ENCODE data around the gene TMEM184B. TPM values are rescaled to one million over a fixed set of nuclear protein-coding genes. Genes with fewer than 3 reads are reported as not detected.

TMEM184B gene
- total and polyA plus RNA-seq, 2 of the 8 experiments (the other 6 are each of a cell fraction or from before 2014, with no cell fraction given), result 41.6 to 81.0 TPM

- H3K4me2 ChIP-seq (ENCODE audit: insufficient read depth in 1 of 2, low read depth in 2 of 2, low read length in 2 of 2), result no peak overlapping the region
- H4K5ac ChIP-seq (ENCODE audit: insufficient read length, low read depth, low read length), result no peak overlapping the region
- no peaks in the 10 kb centered on the region for H3K79me1 ChIP-seq (ENCODE audit: low read depth, low read length)
- H3K79me2 ChIP-seq (ENCODE audit: control insufficient read depth in 1 of 2, insufficient read depth in 2 of 2, low read length in 2 of 2), result no peaks in the 10 kb centered on the region
- no peak overlapping the region for H3K9ac ChIP-seq (replicated peaks in 1 of 4; ENCODE audit: extremely low read depth in 1 of 4, low read depth in 3 of 4, low read length in 3 of 4)
- WGBS, 2 experiments (ENCODE audit: extremely low coverage in 1 of 2, insufficient coverage in 1 of 2, insufficient read length in 1 of 2, insufficient replicate concordance in 2 of 2, low coverage in 1 of 2, low lambda C conversion rate in 2 of 2, missing lambda C conversion rate in 1 of 2), result 85% methylated on average over 14 of the region's 14 CpGs; no CpG with 5 or more reads in 1 of the 2 experiments
- H2BK12ac ChIP-seq (ENCODE audit: low read depth, low read length), result no peak overlapping the region
- H3K56ac ChIP-seq (replicated peaks; ENCODE audit: insufficient read length, low read depth, low read length), result no peak overlapping the region
- no peak overlapping the region for H3K4ac ChIP-seq (replicated peaks; ENCODE audit: insufficient read length, low read depth, low read length)
- no peak overlapping the region for H3K27ac ChIP-seq (ENCODE audit: low read depth, low read length)
- no peak overlapping the region for H2BK20ac ChIP-seq (ENCODE audit: low read length)
- no peak overlapping the region for H3K14ac ChIP-seq (ENCODE audit: insufficient read length)
- CTCF ChIA-PET (ENCODE audit: partially characterized antibody), result interaction anchor here (0.7 to 3.9 kb wide), 8 partner anchors 10 to 124 kb away, joined by 3 to 24 read pairs (median 4); partner anchors contain the start of gene PICK1
- no peak overlapping the region for H2AK5ac ChIP-seq (ENCODE audit: low read depth, low read length)
- H3K9me3 ChIP-seq (ENCODE audit: insufficient read depth in 2 of 2, low read depth in 1 of 2, low read length in 1 of 2), result no peaks in the 10 kb centered on the region
- H4K20me1 ChIP-seq (replicated peaks in 1 of 2; ENCODE audit: control insufficient read depth in 1 of 2, insufficient read depth in 2 of 2, low read length in 2 of 2), result no peaks in the 10 kb centered on the region
- H3K18ac ChIP-seq (ENCODE audit: extremely low read depth, low read length), result no peak overlapping the region
- no peak for DNase-seq (ENCODE audit: low read depth in 1 of 2, low spot score in 2 of 2)
- no peak overlapping the region for H2BK5ac ChIP-seq (ENCODE audit: low read depth, low read length)
- H3K27me3 ChIP-seq (replicated peaks in 1 of 4; ENCODE audit: control insufficient read depth in 3 of 4, extremely low read depth in 1 of 4, insufficient read depth in 3 of 4, low read length in 3 of 4), result no peaks in the 10 kb centered on the region
- no peak overlapping the region for H2BK120ac ChIP-seq (replicated peaks; ENCODE audit: low read depth, low read length)
- H3K23ac ChIP-seq (ENCODE audit: insufficient read length), result no peak overlapping the region
- H2BK15ac ChIP-seq (ENCODE audit: low read length), result no peak overlapping the region
- H4K91ac ChIP-seq (replicated peaks; ENCODE audit: insufficient read length, low read length), result no peak overlapping the region
- no peak for FAIRE-seq
- H3K4me1 ChIP-seq (replicated peaks in 1 of 4; ENCODE audit: control insufficient read depth in 3 of 4, insufficient read depth in 4 of 4, low read length in 3 of 4), result peaks cover 0 to 16% (median 8%) of the 10 kb centered on the region in 4 experiments; a peak in 6 of 7 replicates
- H4K8ac ChIP-seq (ENCODE audit: extremely low read depth, insufficient read depth, low read length), result no peak overlapping the region; the same call in 1 of the 2 replicates
- H3K23me2 ChIP-seq (ENCODE audit: low read depth, low read length), result peaks cover 2% of the 10 kb centered on the region
- H2AFZ ChIP-seq (ENCODE audit: low read length), result no peak overlapping the region
- no peaks in the 10 kb centered on the region for H3K36me3 ChIP-seq (ENCODE audit: control insufficient read depth in 2 of 4, insufficient read depth in 4 of 4, low read length in 3 of 4)
- POLR2A ChIA-PET (ENCODE audit: partially characterized antibody), result interaction anchor here (1.2 kb wide), 1 partner anchor 106 kb away, joined by 3 read pairs; no protein-coding TSS in a partner anchor
- no peak overlapping the region for H3K4me3 ChIP-seq (ENCODE audit: extremely low read depth in 1 of 4, insufficient read depth in 2 of 4, low read depth in 3 of 4, low read length in 4 of 4)
- no peak for TF ChIP-seq MAX (IDR thresholded peaks at IDR 0.05)
- TF ChIP-seq TAF1 (IDR thresholded peaks at IDR 0.05; ENCODE audit: low read depth, low read length), result no peak
- no peak for TF ChIP-seq POU5F1 (IDR thresholded peaks at IDR 0.05; ENCODE audit: low read depth, low read length)
- TF ChIP-seq E2F6 (IDR thresholded peaks at IDR 0.05), result no peak
- no peak for TF ChIP-seq SP2 (IDR thresholded peaks at IDR 0.05; ENCODE audit: low read length)
- TF ChIP-seq MAFK (IDR thresholded peaks at IDR 0.05; ENCODE audit: low read depth, low read length), result no peak
- no peak for TF ChIP-seq GABPA (IDR thresholded peaks at IDR 0.05; ENCODE audit: borderline replicate concordance, insufficient read depth, low read length)
- no peak for TF ChIP-seq POLR2AphosphoS5 (IDR thresholded peaks at IDR 0.05; ENCODE audit: low read depth, low read length)
- TF ChIP-seq ATF3 (IDR thresholded peaks at IDR 0.05; ENCODE audit: insufficient read depth, low read depth, low read length), result no peak
- no peak for TF ChIP-seq JUN (IDR thresholded peaks at IDR 0.05; ENCODE audit: low read depth, low read length)
- no peak for TF ChIP-seq EP300 (IDR thresholded peaks at IDR 0.05; ENCODE audit: borderline replicate concordance in 1 of 2, low read depth in 2 of 2, low read length in 2 of 2)
- TF ChIP-seq CHD1 (IDR thresholded peaks at IDR 0.05; ENCODE audit: low read depth, low read length), result no peak
Measured at GRCh38 chr22:38176170-38176741, 96.6 kb downstream of the TMEM184B start.
